Stomach (tissue), 9 donors: ENCODE measurements around the gene MYO18A. TPM values are rescaled to one million over a fixed set of nuclear protein-coding genes. Genes with fewer than 3 reads are reported as not detected.

ENCODE experiments used
- DNase-seq, 2 donors: peaks; one replicate each; pipeline versions ENCODE4 v3.0.0 to v3.0.0-alpha.2; 2013 to 2019
- H3K27ac ChIP-seq, 5 donors: fragments of 200-600 bp in 4 of 5; sonication (generic) in 4 of 5; one replicate each; pipeline ENCODE4 v1.5.1; 2013 to 2019; ENCODE audit warnings: mild to moderate bottlenecking in 1 of 5, moderate library complexity in 1 of 5
- H3K27me3 ChIP-seq, 3 donors: fragments of 200-600 bp; sonication (generic); one replicate each; pipeline ENCODE4 v1.5.1; 2017 to 2019; ENCODE audit warnings: mixed run types in 1 of 3
- H3K36me3 ChIP-seq, 4 donors: fragments of 200-600 bp; sonication (generic); 1 replicate in 3 of 4; 2 replicates in 1 of 4; pipeline ENCODE4 v1.5.1; 2016 to 2019
- H3K4me1 ChIP-seq, 4 donors: fragments of 200-600 bp; sonication (generic); one replicate each; pipeline ENCODE4 v1.5.1; 2016 to 2019
- H3K4me3 ChIP-seq, 4 donors: fragments of 200-600 bp; sonication (generic) in 3 of 4; one replicate each; pipeline ENCODE4 v1.5.1; 2016 to 2019; ENCODE audit warnings: mild to moderate bottlenecking in 1 of 4
- H3K9me3 ChIP-seq, 4 donors: fragments of 200-600 bp; sonication (generic); one replicate each; pipeline ENCODE4 v1.5.1; 2016 to 2019
- EP300 ChIP-seq: sonication (generic); formaldehyde crosslinking; IDR thresholded peaks from one replicate; pipeline ENCODE4 v1.6.1; 2017; ENCODE audit warnings: antibody characterized with exemption
- POLR2A ChIP-seq, 4 donors: fragments of 450-650 bp; IDR thresholded peaks; one replicate each; pipeline ENCODE4 v1.6.1; 2016; ENCODE audit warnings: antibody characterized with exemption in 4 of 4, control low read depth in 2 of 4, mild to moderate bottlenecking in 1 of 4, moderate library complexity in 1 of 4
- POLR2AphosphoS5 ChIP-seq, 3 donors: sonication (generic); formaldehyde crosslinking; IDR thresholded peaks; one replicate each; pipeline ENCODE4 v1.6.1; 2016; ENCODE audit warnings: antibody characterized with exemption in 3 of 3
- WGBS, 5 donors: extraction: QIAGEN DNeasy Blood & Tissue Kit in 3 of 5; methylation state at CpG; one replicate each; pipeline versions ENCODE4 v1.1.5 to v1.1.7; 2013 to 2018; 5-methylcytosine and 5-hydroxymethylcytosine counted together
- intact Hi-C: fragments of 100-400 bp; cut with DNase I; formaldehyde crosslinking; loops from one replicate; pipeline ENCODE4 v1.15.1; 2023; ENCODE audit warnings: low total_unique reads
- polyA plus RNA-seq, 3 donors: library from polyadenylated mRNA; stranded (reverse); fragments of 200-250 nt; gene quantifications; one replicate each; pipeline ENCODE4 v1.2.3, GENCODE V29; 2013
- total RNA-seq, 5 donors: library from RNA; depleted of rRNA; stranded (reverse); fragments of >200 nt; gene quantifications; one replicate each; pipeline versions ENCODE4 v1.1.0 to v1.2.3, GENCODE V29; 2014 to 2016
- TF ChIP-seq, protein P1 (sequence below), 7 experiments: fragments of 450-650 bp in 4 of 7; fragments of 200-600 bp in 3 of 7; sonication (generic) in 3 of 7; IDR thresholded peaks; one replicate each; pipeline ENCODE4 v1.5.1; 2016 to 2019; ENCODE audit warnings: antibody characterized with exemption in 7 of 7, control low read depth in 2 of 7, mild to moderate bottlenecking in 1 of 7
- donor health status: healthy with polysubstance abuse.
- donor health status: Bipolar disorder and iron deficiency.
- donor health status: healthy.

Gene MYO18A
- total and polyA plus RNA-seq, 8 donors, result 16.5 to 305 (median 55.5) TPM

DNA sequence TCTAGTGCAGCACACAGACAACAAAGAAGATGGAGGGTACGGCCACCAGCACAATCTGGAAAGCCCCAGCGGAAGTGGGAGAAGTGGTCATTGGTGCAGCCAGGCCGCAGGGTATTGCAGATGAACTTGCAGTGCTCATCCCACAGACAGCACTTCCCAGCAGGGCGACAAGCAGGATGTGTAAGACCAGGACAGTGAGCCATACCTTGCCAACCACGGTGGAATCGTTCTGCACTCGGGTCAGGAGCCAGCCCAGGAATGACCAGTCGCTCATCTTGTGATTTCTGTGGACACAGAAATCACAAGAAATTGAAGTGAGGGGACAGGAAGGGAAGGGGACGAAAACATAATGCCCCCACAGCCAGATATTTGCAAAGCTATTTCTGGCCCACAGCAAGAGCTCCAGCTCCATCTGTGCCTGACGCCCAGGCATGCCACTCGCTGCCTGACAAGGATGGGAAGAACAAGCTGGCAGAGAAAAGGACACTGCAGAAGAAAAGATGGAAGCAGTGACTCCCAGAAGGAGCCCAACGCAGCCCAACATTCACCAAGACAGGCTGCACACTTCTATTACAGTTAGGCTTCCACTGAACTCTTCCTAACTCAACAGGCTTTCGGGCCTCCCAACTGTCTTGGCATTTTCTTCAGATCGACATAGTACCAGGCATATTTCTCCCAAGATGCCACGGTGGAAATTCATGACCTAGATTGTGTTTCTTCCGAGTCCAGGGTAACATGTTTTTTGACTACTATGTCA, 17.5 kb upstream of the MYO18A start:
- intact Hi-C loops, result no loop called here
- H3K36me3 ChIP-seq, result no peaks in the 10 kb centered on the region
- H3K27ac ChIP-seq, result no peak overlapping the region
- no peak overlapping the region for H3K4me3 ChIP-seq
- 88 to 93% (median 92%) methylated on average over 16 of the region's 16 CpGs for WGBS, 5 donors
- TF ChIP-seq POLR2A (IDR thresholded peaks at IDR 0.05), result no peak
- TF ChIP-seq POLR2AphosphoS5 (IDR thresholded peaks at IDR 0.05), result no peak
- TF ChIP-seq, protein P1, sequence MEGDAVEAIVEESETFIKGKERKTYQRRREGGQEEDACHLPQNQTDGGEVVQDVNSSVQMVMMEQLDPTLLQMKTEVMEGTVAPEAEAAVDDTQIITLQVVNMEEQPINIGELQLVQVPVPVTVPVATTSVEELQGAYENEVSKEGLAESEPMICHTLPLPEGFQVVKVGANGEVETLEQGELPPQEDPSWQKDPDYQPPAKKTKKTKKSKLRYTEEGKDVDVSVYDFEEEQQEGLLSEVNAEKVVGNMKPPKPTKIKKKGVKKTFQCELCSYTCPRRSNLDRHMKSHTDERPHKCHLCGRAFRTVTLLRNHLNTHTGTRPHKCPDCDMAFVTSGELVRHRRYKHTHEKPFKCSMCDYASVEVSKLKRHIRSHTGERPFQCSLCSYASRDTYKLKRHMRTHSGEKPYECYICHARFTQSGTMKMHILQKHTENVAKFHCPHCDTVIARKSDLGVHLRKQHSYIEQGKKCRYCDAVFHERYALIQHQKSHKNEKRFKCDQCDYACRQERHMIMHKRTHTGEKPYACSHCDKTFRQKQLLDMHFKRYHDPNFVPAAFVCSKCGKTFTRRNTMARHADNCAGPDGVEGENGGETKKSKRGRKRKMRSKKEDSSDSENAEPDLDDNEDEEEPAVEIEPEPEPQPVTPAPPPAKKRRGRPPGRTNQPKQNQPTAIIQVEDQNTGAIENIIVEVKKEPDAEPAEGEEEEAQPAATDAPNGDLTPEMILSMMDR (IDR thresholded peaks at IDR 0.05), result no peak
- TF ChIP-seq EP300, result no peak
- H3K4me1 ChIP-seq, result no peaks in the 10 kb centered on the region
- no peak for DNase-seq
- H3K27me3 ChIP-seq, result peaks cover 0 to 5% (median 0%) of the 10 kb centered on the region in 3 donors
- H3K9me3 ChIP-seq, result no peaks in the 10 kb centered on the region

DNA sequence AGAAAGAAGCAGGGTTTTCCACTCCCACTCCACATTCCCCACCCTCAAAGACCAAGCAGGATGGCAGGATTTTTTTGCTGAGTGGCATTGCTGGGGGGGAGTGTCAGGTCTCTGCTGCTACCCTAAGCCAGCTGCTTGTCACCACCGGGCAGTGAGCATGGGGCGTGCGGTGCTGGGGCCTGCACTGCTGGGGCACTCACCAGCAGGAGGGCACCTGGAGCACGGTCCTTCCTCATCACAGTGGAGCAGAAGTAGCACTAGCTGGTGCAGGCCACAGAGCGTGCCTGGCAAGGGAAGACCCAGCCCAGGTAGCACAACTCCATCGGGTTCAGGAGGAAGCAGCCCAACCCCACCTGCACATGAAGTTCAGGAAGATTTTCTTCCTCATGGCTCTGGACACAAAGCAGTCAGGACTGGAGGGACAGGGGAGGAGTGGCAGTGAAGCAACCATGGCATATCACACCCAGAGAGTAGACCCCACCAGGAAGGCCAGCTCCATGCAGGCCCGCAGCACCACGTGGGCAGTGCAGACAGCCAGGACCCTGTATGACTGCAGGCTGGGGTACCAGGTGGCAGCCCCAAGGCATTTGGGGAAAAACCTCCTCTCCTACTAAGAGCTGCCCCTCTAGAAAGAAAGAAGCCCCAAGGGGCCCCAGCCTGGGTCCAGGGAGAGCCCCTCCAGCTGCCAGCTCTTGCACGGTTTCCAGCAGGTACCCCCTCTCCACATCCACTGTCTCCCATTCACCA, 16.7 kb upstream of the MYO18A start:
- H3K27me3 ChIP-seq, result peaks cover 0 to 5% (median 0%) of the 10 kb centered on the region in 3 donors
- intact Hi-C loops, result no loop called here
- 75 to 92% (median 80%) methylated on average over 9 of the region's 9 CpGs for WGBS, 5 donors
- no peak overlapping the region for H3K4me3 ChIP-seq
- no peak for TF ChIP-seq POLR2AphosphoS5 (IDR thresholded peaks at IDR 0.05)
- TF ChIP-seq POLR2A (IDR thresholded peaks at IDR 0.05), result no peak
- TF ChIP-seq, protein P1 (IDR thresholded peaks at IDR 0.05), result no peak
- TF ChIP-seq EP300, result no peak
- no peak overlapping the region for H3K27ac ChIP-seq
- DNase-seq, result no peak
- H3K36me3 ChIP-seq, result no peaks in the 10 kb centered on the region
- no peaks in the 10 kb centered on the region for H3K4me1 ChIP-seq
- no peaks in the 10 kb centered on the region for H3K9me3 ChIP-seq

DNA sequence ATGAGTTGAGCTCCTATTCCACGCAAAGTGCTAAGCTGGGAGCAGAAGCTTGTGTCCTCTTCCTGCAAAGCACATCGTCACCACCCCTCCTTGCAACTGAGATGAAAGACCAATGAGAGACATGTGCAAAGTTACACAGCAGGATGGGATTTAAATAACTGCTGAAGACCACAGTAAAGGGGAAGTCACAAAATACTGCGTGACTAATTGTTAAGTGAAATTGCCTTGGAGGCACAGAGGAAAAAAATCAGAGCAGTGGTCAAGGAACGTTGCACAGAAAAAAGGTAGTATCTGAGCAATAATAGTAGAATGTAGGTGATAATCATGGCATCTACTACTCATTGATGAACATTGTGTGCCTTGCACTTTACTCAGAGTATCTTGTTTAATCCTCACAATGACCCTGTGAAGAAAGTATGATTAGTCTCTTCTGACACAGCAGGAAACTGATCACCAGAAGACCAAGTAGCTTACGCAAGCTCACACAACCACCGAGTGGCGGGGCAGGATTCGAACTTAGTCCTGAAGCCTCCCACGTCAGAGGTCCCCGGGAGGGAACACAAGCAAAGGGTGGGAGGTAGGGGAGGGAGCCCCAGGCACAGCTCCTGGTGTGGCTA, 15.4 kb upstream of the MYO18A start:
- DNase-seq, result no peak
- Histone ChIP-seq H3K36me3 (no peaks in the 10 kb centered on the region), H3K4me3 (no peak overlapping the region), H3K4me1 (no peaks in the 10 kb centered on the region), H3K9me3 (no peaks in the 10 kb centered on the region), H3K27ac (no peak overlapping the region), H3K27me3 (peaks cover 0 to 5% (median 0%) of the 10 kb centered on the region in 3 donors)
- WGBS, 5 donors, result 63 to 77% (median 67%) methylated on average over 10 of the region's 10 CpGs
- intact Hi-C loops, result no loop called here
- TF ChIP-seq EP300 (no peak), POLR2A (IDR thresholded peaks at IDR 0.05) (no peak), POLR2AphosphoS5 (IDR thresholded peaks at IDR 0.05) (no peak)

DNA sequence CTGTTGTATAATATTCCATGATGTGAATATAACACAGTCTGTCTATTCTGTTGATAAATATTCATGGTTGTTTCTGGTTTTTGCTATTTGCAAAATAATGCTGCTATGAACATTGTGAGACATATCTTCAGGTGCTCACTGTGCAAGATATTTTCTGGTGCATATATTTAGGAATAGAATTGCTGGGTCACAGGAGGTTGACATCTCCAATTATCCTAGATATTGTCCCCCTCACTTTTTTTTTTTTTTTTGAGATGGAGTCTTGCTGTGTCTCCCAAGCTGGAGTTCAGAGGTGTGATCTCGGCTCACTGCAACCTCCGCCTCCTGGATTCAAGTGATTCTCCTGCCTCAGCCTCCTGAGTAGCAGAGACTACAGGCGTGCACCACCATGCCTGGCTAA, 14.5 kb upstream of the MYO18A start:
- TF ChIP-seq EP300 (no peak), POLR2AphosphoS5 (IDR thresholded peaks at IDR 0.05) (no peak), POLR2A (IDR thresholded peaks at IDR 0.05) (no peak)
- TF ChIP-seq, protein P1 (IDR thresholded peaks at IDR 0.05), result no peak
- Histone ChIP-seq H3K27ac (no peak overlapping the region), H3K9me3 (no peaks in the 10 kb centered on the region), H3K36me3 (no peaks in the 10 kb centered on the region), H3K4me1 (no peaks in the 10 kb centered on the region), H3K4me3 (no peak overlapping the region), H3K27me3 (peaks cover 0 to 5% (median 0%) of the 10 kb centered on the region in 3 donors)
- WGBS, 5 donors, result 88 to 94% (median 93%) methylated on average over 3 of the region's 3 CpGs
- intact Hi-C loops, result no loop called here
- no peak for DNase-seq
